OCI-LY7 (cell line): ENCODE results near the gene CELF2. TPM values are rescaled to one million over a fixed set of nuclear protein-coding genes. Genes with fewer than 3 reads are reported as not detected.

Experiments used
- BruUV-seq: library from RNA; stranded (reverse); fragments of 400-500 nt; replicated peaks from 2 replicates; lab custom pipeline; 2021; lab: Mats Ljungman, UMichigan
- CTCF ChIA-PET: fragments of 300-600 bp; sonication (Branson Sonifier 250); formaldehyde crosslinking; loops from one replicate; lab custom pipeline; 2022; ENCODE audit warnings: antibody characterized with exemption; ENCODE audit not compliant: unreplicated experiment; lab: Charles Lee
- POLR2A ChIA-PET: fragments of 300-600 bp; sonication (Branson Sonifier 250); formaldehyde crosslinking; loops from one replicate; lab custom pipeline; 2022; ENCODE audit warnings: antibody characterized with exemption; lab: Charles Lee
- DNase-seq: peaks from one replicate; pipeline ENCODE4 v3.0.0-alpha.2; 2015; ENCODE audit warnings: low spot score
- H2AFZ ChIP-seq: fragments of 200-600 bp; sonication (generic), shearing (Covaris generic); 2 replicates; pipeline ENCODE4 v1.6.1; 2014; ENCODE audit warnings: mild to moderate bottlenecking, antibody characterized with exemption, low read length, moderate library complexity
- H3K27ac ChIP-seq: fragments of 200-600 bp; sonication (generic); 2 replicates; pipeline ENCODE4 v1.5.1; 2014; ENCODE audit warnings: mixed run types, low read depth, mild to moderate bottlenecking, moderate library complexity, low read length, inconsistent platforms; ENCODE audit not compliant: poor library complexity, severe bottlenecking
- H3K36me3 ChIP-seq: fragments of 200-600 bp; sonication (generic); 2 replicates; pipeline ENCODE4 v1.6.1; 2014; ENCODE audit warnings: mild to moderate bottlenecking, antibody characterized with exemption, low read length, moderate library complexity, mixed read lengths; ENCODE audit not compliant: insufficient read depth
- H3K4me1 ChIP-seq: fragments of 200-600 bp; sonication (generic); 2 replicates; pipeline ENCODE4 v1.5.1; 2014; ENCODE audit warnings: mild to moderate bottlenecking, low read length; ENCODE audit not compliant: insufficient read depth, poor library complexity, severe bottlenecking
- H3K4me2 ChIP-seq: fragments of 200-600 bp; sonication (generic); 2 replicates; pipeline ENCODE4 v1.6.1; 2014; ENCODE audit warnings: mild to moderate bottlenecking, low read length
- H3K4me3 ChIP-seq: fragments of 200-600 bp; sonication (generic); 2 replicates; pipeline ENCODE4 v1.5.1; 2014; ENCODE audit warnings: mild to moderate bottlenecking, low read depth, low read length; ENCODE audit not compliant: poor library complexity, severe bottlenecking
- H3K79me2 ChIP-seq: fragments of 200-600 bp; sonication (generic); 2 replicates; pipeline ENCODE4 v1.6.1; 2016; ENCODE audit warnings: low read depth, mild to moderate bottlenecking, low read length, moderate library complexity, mixed read lengths; ENCODE audit not compliant: insufficient read depth
- H3K9me2 ChIP-seq: fragments of 200-600 bp; sonication (generic); 2 replicates; pipeline ENCODE4 v1.6.1; 2016; ENCODE audit warnings: mild to moderate bottlenecking, low read length, mixed read lengths; ENCODE audit not compliant: insufficient read depth
- H3K9me3 ChIP-seq: fragments of 200-600 bp; sonication (generic); 2 replicates; pipeline ENCODE4 v1.6.1; 2014; ENCODE audit warnings: mild to moderate bottlenecking, mixed run types, low read length, mixed read lengths
- H4K20me1 ChIP-seq: fragments of 200-600 bp; sonication (generic); 2 replicates; pipeline ENCODE4 v1.6.1; 2014; ENCODE audit warnings: mild to moderate bottlenecking, antibody characterized with exemption, low read length, moderate library complexity, mixed read lengths; ENCODE audit not compliant: insufficient read depth
- EZH2phosphoT487 ChIP-seq: fragments of 200-600 bp; sonication (generic); IDR thresholded peaks from 2 replicates; pipeline ENCODE4 v1.6.1; 2018; ENCODE audit warnings: low read depth, borderline replicate concordance, mild to moderate bottlenecking, mixed run types, antibody characterized with exemption, low read length, moderate library complexity, mixed read lengths
- intact Hi-C: fragments of 100-400 bp; cut with micrococcal nuclease; formaldehyde crosslinking; loops from one replicate; pipeline ENCODE4 v1.10.0; 2022; ENCODE audit not compliant: unreplicated experiment
- total RNA-seq, 2 experiments: library from RNA; depleted of rRNA in 1 of 2; stranded (reverse); fragments of >200 nt in 1 of 2; shearing (Covaris generic) in 1 of 2; gene quantifications; 2 replicates each; pipeline ENCODE4 v1.2.3, GENCODE V29; 2014 to 2022
- TF ChIP-seq, protein P1 (sequence below): fragments of 200-600 bp; sonication (generic); conservative IDR thresholded peaks from 2 replicates; pipeline ENCODE4 v1.5.1; 2014; ENCODE audit warnings: mild to moderate bottlenecking, antibody characterized with exemption, low read length, moderate library complexity, mixed read lengths

The CELF2 gene
- total RNA-seq, 2 experiments from 2014 or later: 5.4 to 19.1 TPM

DNA sequence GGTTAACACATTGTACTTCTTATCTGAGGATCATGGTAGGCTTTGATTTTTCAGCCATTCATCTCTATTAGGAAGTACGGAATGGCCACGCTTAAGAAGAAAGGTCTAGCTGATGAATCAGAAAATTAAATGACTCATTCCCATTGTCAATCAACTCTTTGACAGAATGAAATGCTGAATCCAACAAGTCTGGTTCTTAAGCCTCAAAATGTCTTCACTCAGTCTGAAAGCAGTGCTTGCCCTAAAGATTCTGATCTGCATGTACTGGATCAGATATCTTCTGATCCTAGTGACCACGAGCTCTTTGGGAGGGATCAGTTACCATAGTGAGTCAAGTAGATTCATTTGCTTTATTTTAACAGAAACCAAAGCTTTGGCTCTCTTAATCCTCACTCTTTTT lies 5.7 kb upstream of the CELF2 start:
- no peak for DNase-seq
- ChIA-PET POLR2A (interaction anchor here (0.7 to 1.2 kb wide), 5 partner anchors 8 to 1988 kb away, joined by 3 to 6 read pairs (median 3); no protein-coding TSS in a partner anchor), CTCF (no interaction called here)
- Histone ChIP-seq H2AFZ (no peak overlapping the region), H3K9me3 (no peaks in the 10 kb centered on the region), H3K27ac (no peak overlapping the region), H3K36me3 (no peaks in the 10 kb centered on the region), H3K4me3 (no peak overlapping the region), H3K79me2 (no peaks in the 10 kb centered on the region), H3K4me1 (no peaks in the 10 kb centered on the region), H3K9me2 (no peaks in the 10 kb centered on the region), H4K20me1 (no peaks in the 10 kb centered on the region), H3K4me2 (no peak overlapping the region)
- intact Hi-C loops: no loop called here
- no peak for TF ChIP-seq EZH2phosphoT487
- TF ChIP-seq, protein P1, sequence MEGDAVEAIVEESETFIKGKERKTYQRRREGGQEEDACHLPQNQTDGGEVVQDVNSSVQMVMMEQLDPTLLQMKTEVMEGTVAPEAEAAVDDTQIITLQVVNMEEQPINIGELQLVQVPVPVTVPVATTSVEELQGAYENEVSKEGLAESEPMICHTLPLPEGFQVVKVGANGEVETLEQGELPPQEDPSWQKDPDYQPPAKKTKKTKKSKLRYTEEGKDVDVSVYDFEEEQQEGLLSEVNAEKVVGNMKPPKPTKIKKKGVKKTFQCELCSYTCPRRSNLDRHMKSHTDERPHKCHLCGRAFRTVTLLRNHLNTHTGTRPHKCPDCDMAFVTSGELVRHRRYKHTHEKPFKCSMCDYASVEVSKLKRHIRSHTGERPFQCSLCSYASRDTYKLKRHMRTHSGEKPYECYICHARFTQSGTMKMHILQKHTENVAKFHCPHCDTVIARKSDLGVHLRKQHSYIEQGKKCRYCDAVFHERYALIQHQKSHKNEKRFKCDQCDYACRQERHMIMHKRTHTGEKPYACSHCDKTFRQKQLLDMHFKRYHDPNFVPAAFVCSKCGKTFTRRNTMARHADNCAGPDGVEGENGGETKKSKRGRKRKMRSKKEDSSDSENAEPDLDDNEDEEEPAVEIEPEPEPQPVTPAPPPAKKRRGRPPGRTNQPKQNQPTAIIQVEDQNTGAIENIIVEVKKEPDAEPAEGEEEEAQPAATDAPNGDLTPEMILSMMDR: no peak
- BruUV-seq: no TSS peak

DNA sequence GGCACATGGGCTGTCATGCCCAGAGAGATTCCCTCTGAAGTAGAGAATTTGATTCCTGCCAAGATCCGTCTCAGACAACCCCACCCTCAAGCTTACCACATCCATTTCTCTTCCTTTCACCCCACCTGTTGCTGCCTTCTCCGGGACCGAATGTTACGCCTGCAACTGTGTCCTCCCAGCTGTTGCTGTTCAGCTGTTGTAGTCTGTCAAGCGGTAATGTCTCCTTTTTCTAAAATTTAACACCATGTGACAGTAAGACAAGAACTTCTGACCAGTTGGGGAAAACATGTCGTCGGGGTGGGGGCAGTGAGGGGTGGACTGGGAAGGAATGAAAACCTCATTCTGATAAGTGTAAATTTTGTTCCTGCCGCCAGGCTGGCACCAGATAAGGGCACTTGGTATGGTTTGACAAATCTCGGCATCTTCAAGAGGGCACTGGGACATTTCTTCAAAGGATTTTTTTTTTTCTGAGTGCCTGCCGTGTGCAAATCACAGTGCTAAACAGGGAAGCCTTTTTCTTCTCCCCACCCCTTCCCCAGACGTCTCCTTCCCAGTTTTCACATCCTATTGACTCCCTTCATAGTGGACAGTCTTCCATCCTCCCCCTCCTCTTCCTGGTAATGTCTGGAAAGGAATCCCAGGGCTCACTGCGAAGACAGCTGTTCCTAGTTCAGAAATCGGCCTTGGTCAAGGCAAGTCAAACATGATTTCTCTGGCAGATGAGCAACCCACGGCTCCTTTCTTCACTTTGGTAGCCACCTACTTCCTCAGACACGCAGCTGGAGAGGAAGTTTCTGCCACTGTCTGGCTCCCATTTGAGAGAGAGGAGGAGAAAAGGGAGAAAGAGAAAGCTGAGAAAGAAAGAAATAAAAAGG lies 5.0 kb upstream of the CELF2 start:
- no peak overlapping the region for H3K27ac ChIP-seq
- POLR2A ChIA-PET: interaction anchor here (0.7 to 0.8 kb wide), 2 partner anchors 9 to 1989 kb away, joined by 3 read pairs; no protein-coding TSS in a partner anchor
- no peaks in the 10 kb centered on the region for H3K9me2 ChIP-seq
- no peaks in the 10 kb centered on the region for H3K9me3 ChIP-seq
- H3K4me1 ChIP-seq: no peaks in the 10 kb centered on the region
- no peaks in the 10 kb centered on the region for H4K20me1 ChIP-seq
- H3K4me3 ChIP-seq: no peak overlapping the region
- H2AFZ ChIP-seq: no peak overlapping the region
- no peak for DNase-seq
- H3K36me3 ChIP-seq: no peaks in the 10 kb centered on the region
- intact Hi-C loops: no loop called here
- BruUV-seq: no TSS peak
- no peak for TF ChIP-seq EZH2phosphoT487
- TF ChIP-seq, protein P1: no peak
- H3K4me2 ChIP-seq: no peak overlapping the region
- no peaks in the 10 kb centered on the region for H3K79me2 ChIP-seq
- CTCF ChIA-PET: no interaction called here

DNA sequence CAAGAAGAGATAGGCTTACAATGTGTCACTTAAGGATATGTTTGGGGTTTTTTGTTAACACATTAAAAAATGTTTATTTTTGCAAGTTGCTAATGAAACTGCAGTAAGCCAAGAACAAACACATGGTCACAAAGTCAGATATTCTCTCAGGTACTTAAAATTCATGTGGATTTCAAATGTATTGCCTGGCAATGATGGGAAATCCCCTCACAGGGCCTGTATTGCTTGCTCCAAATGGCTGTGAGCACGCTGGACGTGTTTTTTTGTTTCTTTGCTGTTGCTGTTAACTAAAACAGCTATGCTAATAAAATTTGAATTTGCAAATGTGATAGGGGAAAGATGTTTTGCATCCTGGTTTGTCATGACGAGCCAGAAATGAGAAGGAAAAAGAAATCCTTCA lies 3.8 kb upstream of the CELF2 start:
- BruUV-seq: no TSS peak
- no peaks in the 10 kb centered on the region for H3K9me3 ChIP-seq
- H3K27ac ChIP-seq: no peak overlapping the region
- H4K20me1 ChIP-seq: no peaks in the 10 kb centered on the region
- no peak overlapping the region for H3K4me3 ChIP-seq
- intact Hi-C loops: no loop called here
- H3K9me2 ChIP-seq: no peaks in the 10 kb centered on the region
- TF ChIP-seq, protein P1: no peak
- TF ChIP-seq EZH2phosphoT487: no peak
- no peak overlapping the region for H2AFZ ChIP-seq
- no peaks in the 10 kb centered on the region for H3K79me2 ChIP-seq
- no peaks in the 10 kb centered on the region for H3K36me3 ChIP-seq
- no peak overlapping the region for H3K4me2 ChIP-seq
- DNase-seq: no peak
- H3K4me1 ChIP-seq: no peaks in the 10 kb centered on the region
- ChIA-PET CTCF (no interaction called here), POLR2A (no interaction called here)
